Neural cell (in vitro differentiated cells): ENCODE results near the gene TARS2. TPM values are rescaled to one million over a fixed set of nuclear protein-coding genes. Genes with fewer than 3 reads are reported as not detected.

Experiments
- H2AFZ ChIP-seq: fragments of 200-600, 300-800 bp; sonication (generic), shearing (Covaris generic); 2 replicates; pipeline ENCODE4 v1.6.0; 2014; ENCODE audit warnings: low read depth, mild to moderate bottlenecking, antibody characterized with exemption, low read length, moderate library complexity
- H3F3A ChIP-seq: fragments of 200-600 bp; shearing (Covaris generic); 2 replicates; pipeline ENCODE4 v1.6.1; 2016; ENCODE audit warnings: mild to moderate bottlenecking, moderate library complexity, mixed read lengths, antibody characterized with exemption, low read length; ENCODE audit not compliant: insufficient read depth, poor library complexity, severe bottlenecking
- H3K27ac ChIP-seq: fragments of 200-600, 300-800 bp; sonication (generic), shearing (Covaris generic); 2 replicates; pipeline ENCODE4 v1.5.1; 2014; ENCODE audit warnings: mild to moderate bottlenecking, low read length, moderate library complexity
- H3K27me3 ChIP-seq: fragments of 300-800, 200-600 bp; sonication (generic), shearing (Covaris generic); 2 replicates; pipeline ENCODE4 v1.6.0; 2014; ENCODE audit warnings: mild to moderate bottlenecking, low read depth, low read length, moderate library complexity; ENCODE audit not compliant: insufficient read depth
- H3K36me3 ChIP-seq: fragments of 300-800, 200-600 bp; sonication (generic), shearing (Covaris generic); 2 replicates; pipeline ENCODE4 v1.5.1; 2014; ENCODE audit warnings: mild to moderate bottlenecking, antibody characterized with exemption, low read length, moderate library complexity; ENCODE audit not compliant: insufficient read depth
- H3K4me2 ChIP-seq: fragments of 300-800, 200-600 bp; sonication (generic), shearing (Covaris generic); 2 replicates; pipeline ENCODE4 v1.6.0; 2014; ENCODE audit warnings: mild to moderate bottlenecking, low read length
- H3K4me3 ChIP-seq: fragments of 300-800, 200-600 bp; sonication (generic), shearing (Covaris generic); 2 replicates; pipeline ENCODE4 v1.5.1; 2014; ENCODE audit warnings: mild to moderate bottlenecking, low read length, moderate library complexity
- H3K79me2 ChIP-seq: fragments of 200-600 bp; shearing (Covaris generic); replicated peaks from 2 replicates; pipeline ENCODE4 v1.6.0; 2014; ENCODE audit warnings: mild to moderate bottlenecking, low read length, moderate library complexity; ENCODE audit not compliant: insufficient read depth
- H3K9ac ChIP-seq: fragments of 300-800, 200-600 bp; sonication (generic), shearing (Covaris generic); 2 replicates; pipeline ENCODE4 v1.6.1; 2016; ENCODE audit warnings: mild to moderate bottlenecking, low read length, mixed read lengths
- H3K9me2 ChIP-seq: fragments of 200-600 bp; shearing (Covaris generic); 2 replicates; pipeline ENCODE4 v1.6.1; 2016; ENCODE audit warnings: mild to moderate bottlenecking, low read length, mixed read lengths; ENCODE audit not compliant: insufficient read depth
- H3K9me3 ChIP-seq: fragments of 200-600, 300-800 bp; sonication (generic), shearing (Covaris generic); 2 replicates; pipeline ENCODE4 v1.6.1; 2016; ENCODE audit warnings: mild to moderate bottlenecking, mixed run types, low read length, moderate library complexity, mixed read lengths
- H4K20me1 ChIP-seq: fragments of 200-600 bp; shearing (Covaris generic); 2 replicates; pipeline ENCODE4 v1.6.1; 2016; ENCODE audit warnings: mild to moderate bottlenecking, mixed run types; ENCODE audit not compliant: insufficient read depth
- EP300 ChIP-seq: fragments of 450-650 bp; conservative IDR thresholded peaks from 2 replicates; pipeline ENCODE4 v1.6.1; 2014; ENCODE audit warnings: antibody characterized with exemption, mild to moderate bottlenecking, moderate library complexity; ENCODE audit not compliant: poor library complexity, severe bottlenecking
- EZH2 ChIP-seq: fragments of 200-600, 300-800 bp; shearing (Covaris generic), sonication (generic); IDR thresholded peaks from 2 replicates; pipeline ENCODE4 v1.6.1; 2014; ENCODE audit warnings: antibody characterized with exemption, low read length, borderline replicate concordance, mild to moderate bottlenecking; ENCODE audit not compliant: insufficient read depth, poor library complexity, severe bottlenecking
- MXI1 ChIP-seq: fragments of 450-650 bp; conservative IDR thresholded peaks from 2 replicates; pipeline ENCODE4 v1.6.1; 2014; ENCODE audit warnings: antibody characterized with exemption, mild to moderate bottlenecking; ENCODE audit not compliant: poor library complexity, severe bottlenecking
- POLR2AphosphoS5 ChIP-seq: IDR thresholded peaks from 2 replicates; pipeline ENCODE4 v1.6.1; 2012
- RAD21 ChIP-seq: fragments of 450-650 bp; conservative IDR thresholded peaks from 2 replicates; pipeline ENCODE4 v1.6.1; 2014; ENCODE audit warnings: antibody characterized with exemption, mild to moderate bottlenecking, moderate library complexity
- SMC3 ChIP-seq: fragments of 450-650 bp; conservative IDR thresholded peaks from 2 replicates; pipeline ENCODE4 v1.6.1; 2014; ENCODE audit warnings: antibody characterized with exemption, mild to moderate bottlenecking, moderate library complexity; ENCODE audit not compliant: poor library complexity
- TAF1 ChIP-seq: IDR thresholded peaks from 2 replicates; pipeline ENCODE4 v1.6.1; 2012; ENCODE audit warnings: low read depth
- polyA plus RNA-seq: library from polyadenylated mRNA; depleted of rRNA; stranded (reverse); fragments of >200 nt; gene quantifications from 2 replicates; pipeline ENCODE4 v1.2.3, GENCODE V29; 2014
- TF ChIP-seq, protein P1 (sequence below): fragments of 450-650 bp; IDR thresholded peaks from 2 replicates; pipeline ENCODE4 v1.5.1; 2014; ENCODE audit warnings: antibody characterized with exemption, mild to moderate bottlenecking, moderate library complexity; ENCODE audit not compliant: poor library complexity, severe bottlenecking
- TF ChIP-seq, protein P2 (sequence below): IDR thresholded peaks from 2 replicates; pipeline ENCODE4 v1.6.1; 2012; ENCODE audit warnings: borderline replicate concordance

TARS2 gene
- polyA plus RNA-seq, 1 donor from 2014 or later: 19.4 TPM

DNA sequence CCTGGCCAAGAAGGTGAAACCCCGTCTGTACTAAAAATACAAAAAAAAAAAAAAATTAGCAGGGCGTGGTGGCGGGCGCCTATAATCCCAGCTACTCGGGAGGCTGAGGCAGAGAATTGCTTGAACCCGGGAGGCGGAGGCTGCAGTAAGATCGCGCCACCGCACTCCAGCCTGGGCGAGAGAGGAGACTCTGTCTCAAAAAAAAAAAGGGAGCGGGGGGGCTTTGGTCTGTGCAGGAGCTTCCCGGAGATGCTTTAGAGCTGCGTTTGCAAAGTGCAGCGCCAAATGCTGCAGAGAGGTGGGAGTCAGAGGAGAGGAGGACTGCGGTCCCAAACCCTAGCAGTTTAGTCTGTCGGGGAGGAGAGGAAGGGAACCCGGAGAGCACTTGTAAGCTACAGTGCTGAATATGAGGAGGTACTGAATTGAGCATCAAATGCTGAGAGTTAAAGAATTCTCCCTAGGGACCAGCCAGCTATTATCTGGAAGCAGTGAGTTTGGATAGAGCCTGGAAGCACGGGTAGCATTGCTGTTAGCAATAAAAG lies 28.9 kb downstream of the TARS2 start:
- TF ChIP-seq, protein P1, sequence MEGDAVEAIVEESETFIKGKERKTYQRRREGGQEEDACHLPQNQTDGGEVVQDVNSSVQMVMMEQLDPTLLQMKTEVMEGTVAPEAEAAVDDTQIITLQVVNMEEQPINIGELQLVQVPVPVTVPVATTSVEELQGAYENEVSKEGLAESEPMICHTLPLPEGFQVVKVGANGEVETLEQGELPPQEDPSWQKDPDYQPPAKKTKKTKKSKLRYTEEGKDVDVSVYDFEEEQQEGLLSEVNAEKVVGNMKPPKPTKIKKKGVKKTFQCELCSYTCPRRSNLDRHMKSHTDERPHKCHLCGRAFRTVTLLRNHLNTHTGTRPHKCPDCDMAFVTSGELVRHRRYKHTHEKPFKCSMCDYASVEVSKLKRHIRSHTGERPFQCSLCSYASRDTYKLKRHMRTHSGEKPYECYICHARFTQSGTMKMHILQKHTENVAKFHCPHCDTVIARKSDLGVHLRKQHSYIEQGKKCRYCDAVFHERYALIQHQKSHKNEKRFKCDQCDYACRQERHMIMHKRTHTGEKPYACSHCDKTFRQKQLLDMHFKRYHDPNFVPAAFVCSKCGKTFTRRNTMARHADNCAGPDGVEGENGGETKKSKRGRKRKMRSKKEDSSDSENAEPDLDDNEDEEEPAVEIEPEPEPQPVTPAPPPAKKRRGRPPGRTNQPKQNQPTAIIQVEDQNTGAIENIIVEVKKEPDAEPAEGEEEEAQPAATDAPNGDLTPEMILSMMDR: no peak
- TF ChIP-seq SMC3 (no peak), TAF1 (no peak), EP300 (no peak), POLR2AphosphoS5 (no peak), MXI1 (no peak), RAD21 (no peak), EZH2 (no peak)
- TF ChIP-seq, protein P2, sequence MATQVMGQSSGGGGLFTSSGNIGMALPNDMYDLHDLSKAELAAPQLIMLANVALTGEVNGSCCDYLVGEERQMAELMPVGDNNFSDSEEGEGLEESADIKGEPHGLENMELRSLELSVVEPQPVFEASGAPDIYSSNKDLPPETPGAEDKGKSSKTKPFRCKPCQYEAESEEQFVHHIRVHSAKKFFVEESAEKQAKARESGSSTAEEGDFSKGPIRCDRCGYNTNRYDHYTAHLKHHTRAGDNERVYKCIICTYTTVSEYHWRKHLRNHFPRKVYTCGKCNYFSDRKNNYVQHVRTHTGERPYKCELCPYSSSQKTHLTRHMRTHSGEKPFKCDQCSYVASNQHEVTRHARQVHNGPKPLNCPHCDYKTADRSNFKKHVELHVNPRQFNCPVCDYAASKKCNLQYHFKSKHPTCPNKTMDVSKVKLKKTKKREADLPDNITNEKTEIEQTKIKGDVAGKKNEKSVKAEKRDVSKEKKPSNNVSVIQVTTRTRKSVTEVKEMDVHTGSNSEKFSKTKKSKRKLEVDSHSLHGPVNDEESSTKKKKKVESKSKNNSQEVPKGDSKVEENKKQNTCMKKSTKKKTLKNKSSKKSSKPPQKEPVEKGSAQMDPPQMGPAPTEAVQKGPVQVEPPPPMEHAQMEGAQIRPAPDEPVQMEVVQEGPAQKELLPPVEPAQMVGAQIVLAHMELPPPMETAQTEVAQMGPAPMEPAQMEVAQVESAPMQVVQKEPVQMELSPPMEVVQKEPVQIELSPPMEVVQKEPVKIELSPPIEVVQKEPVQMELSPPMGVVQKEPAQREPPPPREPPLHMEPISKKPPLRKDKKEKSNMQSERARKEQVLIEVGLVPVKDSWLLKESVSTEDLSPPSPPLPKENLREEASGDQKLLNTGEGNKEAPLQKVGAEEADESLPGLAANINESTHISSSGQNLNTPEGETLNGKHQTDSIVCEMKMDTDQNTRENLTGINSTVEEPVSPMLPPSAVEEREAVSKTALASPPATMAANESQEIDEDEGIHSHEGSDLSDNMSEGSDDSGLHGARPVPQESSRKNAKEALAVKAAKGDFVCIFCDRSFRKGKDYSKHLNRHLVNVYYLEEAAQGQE: no peak
- peak overlapping the region; percentile 63 for H3K9ac ChIP-seq
- H3F3A ChIP-seq: no peaks in the 10 kb centered on the region
- H3K4me2 ChIP-seq: peak overlapping the region; percentile 51
- H3K27me3 ChIP-seq: no peaks in the 10 kb centered on the region
- H3K27ac ChIP-seq: peak overlapping the region; percentile 38
- peak overlapping the region; percentile 78 for H3K4me3 ChIP-seq
- H4K20me1 ChIP-seq: no peaks in the 10 kb centered on the region
- no peaks in the 10 kb centered on the region for H3K9me3 ChIP-seq
- no peaks in the 10 kb centered on the region for H3K9me2 ChIP-seq
- H3K79me2 ChIP-seq: no peaks in the 10 kb centered on the region
- peak overlapping the region; percentile 58 for H2AFZ ChIP-seq
- no peaks in the 10 kb centered on the region for H3K36me3 ChIP-seq

DNA sequence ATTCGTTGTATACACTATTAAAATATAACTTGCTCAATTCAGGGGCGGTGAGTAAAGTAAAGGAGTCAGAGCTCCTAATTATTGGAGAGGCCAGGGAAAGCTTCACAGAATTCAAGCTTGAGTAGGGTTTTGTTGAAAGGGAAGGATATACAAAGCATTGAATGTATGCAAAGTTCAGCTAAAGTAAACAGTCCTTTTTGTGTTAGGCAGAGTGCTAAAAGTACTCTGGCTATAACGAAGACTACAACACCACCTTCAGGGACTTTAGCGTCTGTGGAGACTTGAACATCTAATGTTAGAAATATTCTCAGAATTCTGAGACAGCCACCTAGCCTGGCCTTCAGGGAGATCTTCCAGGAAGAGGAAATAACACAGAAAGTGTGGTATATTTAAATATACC lies 29.4 kb downstream of the TARS2 start:
- Histone ChIP-seq H4K20me1 (no peaks in the 10 kb centered on the region), H3K9me3 (no peaks in the 10 kb centered on the region), H3K36me3 (no peaks in the 10 kb centered on the region), H3K27me3 (no peaks in the 10 kb centered on the region), H3F3A (no peaks in the 10 kb centered on the region), H3K4me3 (peak overlapping the region; percentile 78), H2AFZ (no peak overlapping the region), H3K9ac (peak overlapping the region; percentile 63), H3K79me2 (no peaks in the 10 kb centered on the region), H3K9me2 (no peaks in the 10 kb centered on the region), H3K27ac (no peak overlapping the region), H3K4me2 (peak overlapping the region; percentile 51)
- TF ChIP-seq TAF1 (no peak), SMC3 (no peak), EZH2 (no peak), EP300 (no peak), RAD21 (no peak), POLR2AphosphoS5 (no peak), MXI1 (no peak)
- TF ChIP-seq, protein P1: no peak
- TF ChIP-seq, protein P2: no peak
